HL-60/S4 treated with retinoic acid at 250 ng/mL for 4 days and 3 days (cell line): ENCODE results near the gene APRT.
"Not testable (repeated sequence)": the region's sequence is repeated elsewhere in the genome, so short reads cannot be mapped to it uniquely, and the experiment has no call there.

Experiments
- in situ Hi-C: fragments of 300-500 bp; cut with MboI; formaldehyde crosslinking; loops from 2 replicates; pipeline ENCODE4 v1.7.0; 2022; ENCODE audit warnings: low sequenced_read_pairs

APRT gene

GRCh38 chr16:88775825-88776224, 35.9 kb downstream of the APRT start:
- in situ Hi-C loops = no loop called here

DNA sequence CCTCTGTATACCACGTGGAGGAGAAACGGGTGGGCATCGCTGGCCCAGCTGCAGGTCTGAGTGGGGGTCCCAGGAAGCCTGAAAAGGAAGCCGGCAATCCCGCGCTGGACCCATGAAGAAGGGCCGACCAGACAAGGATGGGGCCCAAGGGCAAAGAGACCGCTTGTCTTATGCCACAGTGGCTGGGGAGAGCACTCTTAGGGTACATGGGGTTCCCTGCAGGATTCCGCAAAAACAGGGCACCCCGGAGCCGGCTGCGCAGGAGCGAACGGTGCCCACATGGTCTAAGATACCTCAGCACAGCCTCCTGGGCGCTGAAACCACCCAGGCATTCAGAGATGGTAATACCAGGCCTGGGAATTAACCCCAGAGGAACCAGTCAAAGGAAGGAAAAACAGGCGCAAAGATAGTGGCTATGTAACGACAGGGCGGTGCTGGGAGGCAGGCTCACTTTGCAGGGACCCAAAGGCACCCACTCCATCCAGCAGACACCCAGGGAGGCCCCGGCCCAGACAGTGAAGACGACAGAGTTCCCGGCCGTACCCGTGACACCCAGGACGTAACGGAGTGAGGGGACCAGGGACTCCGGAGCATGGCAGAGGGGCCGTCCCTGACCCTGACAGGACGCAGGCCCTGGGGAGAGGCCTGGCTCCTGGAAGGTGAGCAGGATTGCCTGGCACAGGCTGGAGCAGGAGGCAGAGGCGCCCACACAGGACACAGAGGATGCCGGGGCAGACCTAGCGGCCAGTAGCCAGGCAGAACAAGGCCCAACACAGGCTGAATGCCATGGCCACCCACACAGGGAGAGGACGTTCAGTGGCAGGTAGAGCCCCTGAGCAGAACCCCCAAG, 37.0 kb downstream of the APRT start:
- in situ Hi-C loops = no loop called here

GRCh38 chr16:88773812-88774291, 37.9 kb downstream of the APRT start:
- in situ Hi-C loops = no loop called here

DNA sequence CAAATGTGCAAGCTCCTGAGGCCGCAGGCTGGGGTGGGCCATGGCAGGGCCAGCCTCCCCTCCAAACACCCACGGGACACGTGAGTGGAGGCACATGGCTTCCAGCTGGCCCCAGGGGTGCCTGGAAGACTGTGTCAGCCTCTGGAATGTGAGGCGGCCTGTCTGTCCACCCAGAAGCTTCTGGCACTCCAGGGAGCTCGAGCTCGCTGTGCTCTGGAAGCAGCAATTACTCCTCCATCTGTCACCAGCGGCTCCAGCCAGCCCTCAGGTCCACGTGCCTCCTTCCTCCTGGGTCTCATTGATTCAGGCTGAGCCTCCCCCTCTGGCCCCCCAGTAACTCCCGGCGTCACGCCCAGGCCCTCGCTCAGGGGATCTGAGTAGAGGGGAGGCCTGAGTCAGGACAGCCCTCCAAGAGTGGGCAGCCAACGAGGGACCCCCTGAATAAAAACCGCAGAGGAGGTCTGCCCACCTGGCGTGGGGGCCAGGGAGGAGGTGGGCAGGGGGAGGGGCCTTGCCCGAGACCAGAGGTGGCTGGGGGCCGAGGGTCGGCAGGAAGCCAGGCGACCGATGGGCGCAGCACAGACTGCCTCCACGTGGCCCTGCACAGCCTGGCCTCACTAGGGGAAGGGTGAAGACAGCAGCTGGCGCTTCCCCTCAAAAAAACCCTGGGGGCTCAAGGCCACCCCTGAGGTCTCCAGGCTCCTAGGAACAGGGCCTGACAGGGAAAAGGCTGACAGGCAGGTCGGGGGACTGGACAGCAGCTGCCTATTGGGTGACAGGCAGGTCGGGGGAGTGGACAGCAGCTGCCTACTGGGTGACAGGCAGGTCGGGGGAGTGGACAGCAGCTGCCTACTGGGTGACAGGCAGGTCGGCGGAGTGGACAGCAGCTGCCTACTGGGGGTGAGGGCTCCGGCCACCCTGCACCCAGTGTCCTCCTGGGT, 38.6 kb downstream of the APRT start:
- in situ Hi-C loops = no loop called here

- in situ Hi-C loops = not testable (repeated sequence)
These were observed 39.9 kb downstream of the APRT start for GRCh38 chr16:88771781-88772180.

- in situ Hi-C loops = no loop called here
These were observed 40.4 kb downstream of the APRT start for GRCh38 chr16:88771294-88771772.

DNA sequence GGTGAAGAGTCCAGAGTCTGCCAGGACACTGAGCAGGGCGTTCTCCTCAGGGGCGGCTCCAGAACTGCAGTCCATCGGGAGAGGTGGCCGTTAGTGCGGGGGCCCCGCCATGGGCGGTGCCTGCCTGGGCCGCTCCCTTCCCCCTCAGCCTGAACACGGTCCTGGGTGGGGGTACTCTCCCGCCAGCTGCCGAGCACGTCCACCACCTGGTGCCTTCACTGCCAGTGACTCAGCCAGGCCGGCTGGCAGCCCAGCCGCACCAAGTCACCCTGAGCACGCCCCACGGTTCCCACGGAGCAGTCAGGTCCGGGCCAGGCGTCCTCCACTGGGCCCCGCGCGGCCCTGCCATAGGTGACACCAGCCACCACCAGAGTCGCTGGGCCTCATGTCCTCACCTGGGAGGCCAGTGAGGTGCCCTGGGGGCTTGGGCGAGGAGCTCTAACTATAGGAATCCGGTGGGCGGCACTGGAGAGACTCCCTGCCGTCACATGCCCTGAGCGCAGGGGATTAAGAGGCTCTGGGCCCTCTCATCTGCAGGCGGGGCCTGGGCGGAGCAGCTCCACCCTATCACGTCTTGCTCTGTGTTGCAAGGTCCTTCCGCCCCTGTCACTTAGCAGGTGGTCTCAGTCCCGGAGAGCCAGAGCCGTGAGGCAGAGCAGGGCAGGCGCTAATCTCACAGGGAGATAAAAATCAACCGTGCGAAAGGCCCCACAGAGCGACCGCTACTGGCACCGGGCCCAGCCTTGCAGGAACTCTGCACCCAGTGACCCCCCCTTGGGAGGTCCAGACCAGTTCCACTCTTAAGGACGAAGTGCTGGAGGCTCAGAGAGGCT, 41.1 kb downstream of the APRT start:
- in situ Hi-C loops = no loop called here

DNA sequence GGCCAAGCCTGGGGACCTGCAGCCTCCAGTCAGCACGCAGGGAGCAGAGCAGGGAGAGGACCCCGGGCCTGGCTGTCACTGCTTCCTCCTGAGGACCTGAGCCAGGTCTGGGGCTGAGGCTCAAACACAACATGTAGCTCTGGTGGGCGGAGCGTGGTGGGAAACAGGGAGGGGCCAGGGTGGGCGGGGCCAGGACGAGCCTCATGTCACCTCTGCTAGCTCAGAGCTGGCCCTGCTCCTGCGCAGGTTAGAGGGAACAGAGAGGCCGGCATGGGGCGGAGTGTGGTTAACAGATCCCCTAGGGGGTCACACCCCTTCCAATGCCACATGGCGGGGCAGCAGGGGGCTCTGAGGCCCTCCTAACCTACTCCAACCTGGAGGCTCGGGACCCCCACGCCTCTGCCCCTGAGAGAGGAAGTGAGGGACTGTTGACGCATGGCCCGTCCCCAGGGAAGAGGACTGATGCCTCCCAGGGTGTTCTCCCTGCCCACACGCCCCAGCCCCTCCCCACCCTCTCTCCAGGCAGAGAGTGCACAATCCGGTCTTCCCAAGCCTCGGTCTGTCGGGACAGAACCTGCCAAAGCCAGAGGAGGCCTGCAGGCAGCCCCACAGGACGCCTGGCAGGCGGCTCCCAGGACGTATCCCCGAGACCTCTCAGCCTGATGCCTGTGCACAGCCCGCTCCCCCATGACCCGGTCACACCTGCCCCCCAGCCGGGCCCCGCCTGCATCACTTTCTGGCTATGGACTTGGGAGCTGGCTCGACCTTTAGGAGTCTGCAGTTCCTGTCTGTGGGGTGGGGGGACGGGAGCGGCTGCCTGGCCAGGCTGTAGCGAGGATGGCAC, 41.9 kb downstream of the APRT start:
- in situ Hi-C loops = no loop called here

DNA sequence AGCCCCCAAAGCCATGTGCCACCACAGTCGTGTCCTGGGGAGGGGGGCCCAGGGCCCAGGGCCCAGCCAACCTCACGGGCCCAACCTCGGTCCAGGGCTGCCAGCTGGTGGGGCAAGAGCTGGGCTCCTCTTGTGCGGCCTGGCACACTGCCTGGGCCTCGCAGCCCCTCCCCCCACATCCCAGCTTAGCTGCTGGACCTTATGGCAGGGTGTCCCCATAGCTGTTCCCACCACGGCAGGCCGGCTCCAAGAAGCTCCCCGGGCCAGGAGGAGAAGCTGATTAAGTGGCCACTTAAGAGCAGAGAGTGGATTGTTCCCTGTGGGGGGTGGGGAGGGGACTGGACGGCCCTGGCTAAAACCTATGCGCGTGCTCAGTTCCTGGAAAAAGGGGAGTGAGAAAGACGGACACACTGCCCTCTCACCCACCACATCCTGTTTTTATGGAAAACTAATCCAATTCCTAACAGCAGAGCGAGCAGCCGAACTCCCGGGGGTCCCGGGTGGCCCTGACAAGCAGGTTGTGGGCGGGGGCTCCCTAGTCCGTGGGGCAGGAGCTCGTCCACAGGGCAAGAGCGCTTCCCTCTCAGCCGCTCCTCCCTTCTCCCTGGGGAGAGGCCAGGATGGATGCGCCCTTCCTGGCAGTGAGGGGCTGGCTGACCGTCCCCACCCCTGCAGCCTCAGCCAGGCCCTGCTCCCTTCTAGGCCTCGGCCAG, 43.5 kb downstream of the APRT start:
- in situ Hi-C loops = no loop called here

DNA sequence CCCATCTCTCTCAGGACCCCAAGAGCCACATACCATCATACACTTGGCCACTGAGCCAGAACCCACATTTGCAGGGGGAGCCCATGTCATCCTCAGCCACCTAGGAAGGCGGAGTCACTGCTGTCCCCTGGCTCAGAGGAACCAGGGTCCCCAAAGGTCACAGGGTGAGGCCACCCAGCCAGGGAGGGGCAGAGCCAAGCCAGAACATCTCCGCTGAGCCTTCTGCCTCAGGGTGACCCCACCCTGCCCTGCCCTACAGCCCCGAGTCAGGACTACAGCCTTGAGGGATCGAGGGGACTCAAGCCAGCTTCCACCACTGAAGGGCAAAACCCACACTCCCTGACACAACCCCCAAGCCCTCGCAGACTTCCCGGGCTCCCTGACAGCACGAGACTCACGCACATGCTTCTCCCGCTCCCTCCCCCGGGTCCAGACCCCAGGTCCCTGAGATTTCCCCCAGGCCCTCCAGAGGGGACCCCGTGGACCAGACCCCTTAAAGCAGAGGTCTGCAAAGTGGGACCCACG, 44.1 kb downstream of the APRT start:
- in situ Hi-C loops = no loop called here

DNA sequence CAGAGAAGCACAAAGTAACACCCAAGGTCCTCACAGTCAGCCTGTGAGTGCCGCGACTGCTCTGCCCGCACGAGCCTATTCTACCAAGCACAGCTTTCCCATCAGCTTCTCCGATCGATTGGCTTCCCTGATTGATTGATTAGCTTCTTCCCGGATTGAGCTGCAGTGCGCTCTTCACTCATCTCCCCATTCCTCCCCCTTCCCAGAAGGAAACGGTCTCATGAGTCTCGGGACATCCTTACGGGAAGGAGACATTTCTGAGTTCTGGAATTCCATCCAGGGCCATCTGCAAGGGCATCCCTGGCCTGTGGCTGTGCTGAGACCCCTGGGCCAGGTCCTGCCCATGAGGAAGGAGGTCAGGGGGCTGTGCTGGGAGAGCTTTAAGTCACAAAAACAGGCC, 44.8 kb downstream of the APRT start:
- in situ Hi-C loops = no loop called here

DNA sequence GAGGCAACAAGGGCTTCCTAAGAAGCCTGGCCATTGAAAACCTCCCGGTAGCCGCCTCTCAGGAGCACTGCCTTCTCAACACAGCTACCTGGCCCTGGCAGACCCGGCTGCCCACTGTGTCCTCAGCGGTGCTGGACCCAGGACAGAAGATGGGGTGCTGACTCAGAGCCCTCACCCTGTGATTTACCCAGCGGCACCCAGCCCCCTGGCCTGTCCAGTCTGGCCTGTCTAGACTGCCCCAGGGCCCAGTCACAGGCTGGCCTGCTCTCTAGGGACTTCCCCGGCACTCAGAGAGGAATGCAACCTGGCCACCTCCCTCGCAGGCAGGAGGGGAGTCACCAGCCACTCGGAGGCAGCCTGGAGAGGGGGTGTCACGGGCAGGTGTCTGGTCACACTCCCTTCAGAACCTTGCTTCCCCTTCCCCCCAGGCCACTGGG, 46.8 kb downstream of the APRT start:
- in situ Hi-C loops = no loop called here

GRCh38 chr16:88764080-88764479, 47.6 kb downstream of the APRT start:
- in situ Hi-C loops = no loop called here

- in situ Hi-C loops = no loop called here
These were observed 48.1 kb downstream of the APRT start for GRCh38 chr16:88763502-88764053.

DNA sequence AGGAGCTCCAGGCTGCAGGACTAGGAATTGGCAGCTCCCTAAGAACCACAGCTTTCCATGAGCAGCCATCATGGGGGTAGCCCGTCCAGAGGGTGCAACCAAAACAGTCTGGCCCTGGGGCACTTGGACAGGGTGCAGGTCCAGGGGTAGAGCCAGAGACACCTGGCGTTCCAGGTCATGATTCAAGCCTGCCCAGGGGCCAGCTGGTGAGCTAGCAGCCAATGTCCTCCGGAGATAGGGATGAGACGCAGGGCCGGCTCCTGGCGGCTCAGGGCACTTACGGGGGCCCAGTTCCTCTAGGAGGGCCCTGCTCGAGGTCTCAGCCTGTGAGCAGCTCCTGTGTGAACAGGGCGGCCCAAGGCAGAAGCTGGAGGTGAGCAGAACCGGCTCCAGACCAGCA, 48.8 kb downstream of the APRT start:
- in situ Hi-C loops = no loop called here

GRCh38 chr16:88762258-88762870, 49.4 kb downstream of the APRT start:
- in situ Hi-C loops = no loop called here

DNA sequence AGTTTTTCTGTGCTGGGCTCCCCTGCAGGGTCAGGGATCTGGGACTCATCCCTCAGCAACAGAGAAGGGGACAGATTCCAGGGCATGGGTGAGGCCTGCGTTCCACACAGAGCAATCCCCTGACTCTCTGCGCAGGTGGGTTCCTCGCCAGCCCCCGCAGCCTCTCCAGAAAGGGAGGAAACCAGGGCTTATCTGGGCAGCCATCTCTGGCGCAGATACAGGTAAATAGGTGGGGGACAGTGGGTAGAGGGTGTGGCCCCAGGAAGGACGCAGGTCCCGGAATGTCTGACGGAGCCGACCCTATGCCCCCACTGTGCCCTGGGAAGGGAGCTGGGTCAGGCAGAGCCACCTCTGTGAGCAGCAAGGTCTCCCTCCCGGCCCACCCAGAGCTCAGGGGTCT, 49.9 kb downstream of the APRT start:
- in situ Hi-C loops = no loop called here

DNA sequence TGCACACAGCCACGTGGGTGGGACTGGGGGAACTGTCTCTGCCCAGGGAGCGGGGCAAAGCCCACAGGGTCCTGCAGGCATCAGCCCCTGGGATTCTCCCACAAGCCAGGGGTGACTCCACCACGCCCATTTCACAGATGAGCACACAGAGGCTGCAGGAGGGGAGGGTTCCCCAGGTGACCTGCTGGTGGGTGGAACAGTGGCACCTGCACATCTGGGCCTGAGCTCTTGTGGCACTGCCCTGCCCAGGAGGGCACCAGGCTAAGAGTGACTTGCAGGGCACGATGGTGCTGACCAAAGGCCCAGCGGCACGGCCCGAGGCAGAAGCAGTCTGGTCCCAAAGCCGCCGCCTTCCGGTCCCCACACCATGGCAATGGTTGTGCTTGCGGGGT, 50.6 kb downstream of the APRT start:
- in situ Hi-C loops = no loop called here
